Tibial nerve (tissue), 4 donors: ENCODE results near the gene ATP2A2. TPM values are rescaled to one million over a fixed set of nuclear protein-coding genes. Genes with fewer than 3 reads are reported as not detected.

Experiments used
- DNase-seq, 2 donors: peaks; one replicate each; pipeline ENCODE4 v3.0.0-alpha.2; 2019; ENCODE audit warnings: low spot score in 2 of 2
- H3K27ac ChIP-seq, 4 donors: fragments of 200-600 bp; sonication (generic) in 3 of 4; one replicate each; pipeline ENCODE4 v1.5.1; 2017 to 2019; ENCODE audit warnings: mild to moderate bottlenecking in 1 of 4
- H3K27me3 ChIP-seq, 2 donors: fragments of 200-600 bp; sonication (generic) in 1 of 2; one replicate each; pipeline versions ENCODE4 v1.5.1 to v1.6.0; 2017 to 2019
- H3K36me3 ChIP-seq, 3 donors: fragments of 200-600 bp; sonication (generic); one replicate each; pipeline ENCODE4 v1.5.1; 2018 to 2019
- H3K4me1 ChIP-seq, 4 donors: fragments of 200-600 bp; sonication (generic) in 3 of 4; one replicate each; pipeline ENCODE4 v1.5.1; 2017 to 2019
- H3K4me3 ChIP-seq, 4 donors: fragments of 200-600 bp; sonication (generic) in 3 of 4; one replicate each; pipeline ENCODE4 v1.5.1; 2017 to 2019; ENCODE audit warnings: mild to moderate bottlenecking in 1 of 4, moderate library complexity in 1 of 4
- H3K9me3 ChIP-seq, 4 donors: fragments of 200-600 bp; sonication (generic) in 3 of 4; one replicate each; pipeline ENCODE4 v1.5.1; 2017 to 2019
- EP300 ChIP-seq, 2 donors: sonication (generic); formaldehyde crosslinking; IDR thresholded peaks; one replicate each; pipeline ENCODE4 v1.6.1; 2017; ENCODE audit warnings: antibody characterized with exemption in 2 of 2, mild to moderate bottlenecking in 1 of 2
- POLR2A ChIP-seq, 2 donors: fragments of 450-650 bp; IDR thresholded peaks; one replicate each; pipeline ENCODE4 v1.6.1; 2017; ENCODE audit warnings: antibody characterized with exemption in 2 of 2, mild to moderate bottlenecking in 2 of 2, moderate library complexity in 2 of 2
- WGBS, 2 donors: methylation state at CpG; one replicate each; pipeline ENCODE4 v1.1.5; 2018; 5-methylcytosine and 5-hydroxymethylcytosine counted together
- total RNA-seq, 4 donors: library from RNA; depleted of rRNA; stranded (reverse); fragments of >200 nt; gene quantifications; one replicate each; pipeline ENCODE4 v1.1.0, GENCODE V29; 2016
- TF ChIP-seq, protein P1 (sequence below), 5 experiments: fragments of 200-600 bp in 3 of 5; fragments of 450-650 bp in 2 of 5; sonication (generic) in 3 of 5; IDR thresholded peaks; one replicate each; pipeline ENCODE4 v1.5.1; 2016 to 2019; ENCODE audit warnings: antibody characterized with exemption in 5 of 5, mild to moderate bottlenecking in 3 of 5, moderate library complexity in 2 of 5

Gene ATP2A2
- total RNA-seq, 4 donors from 2014 or later = 77.8 to 106 (median 90.1) TPM

DNA sequence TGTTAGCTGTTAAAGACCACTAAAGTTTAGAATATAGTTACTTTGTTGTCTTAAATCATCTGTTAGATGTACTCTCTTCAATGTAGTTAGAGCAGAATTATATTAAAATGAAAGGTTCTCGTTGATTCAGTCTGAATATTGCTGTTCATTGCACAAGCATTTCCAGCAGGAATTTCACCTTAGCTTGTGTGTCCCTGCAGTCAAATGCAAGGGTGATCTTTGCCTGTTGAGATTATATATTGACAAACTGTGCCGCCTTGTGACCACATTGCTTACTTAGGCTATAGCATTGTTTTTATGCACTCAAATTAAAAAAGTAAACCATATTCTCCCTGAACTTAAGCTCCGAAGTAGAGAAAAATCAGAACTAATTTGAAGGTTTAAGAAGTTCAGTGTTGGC, 39.5 kb downstream of the ATP2A2 start:
- no peaks in the 10 kb centered on the region for H3K9me3 ChIP-seq
- H3K4me3 ChIP-seq = no peak overlapping the region
- H3K36me3 ChIP-seq = peaks cover 0 to 35% (median 0%) of the 10 kb centered on the region in 3 donors
- WGBS, 2 donors = 87 to 92% methylated on average over 3 of the region's 3 CpGs
- no peaks in the 10 kb centered on the region for H3K27me3 ChIP-seq
- H3K27ac ChIP-seq = no peak overlapping the region
- TF ChIP-seq EP300 (IDR thresholded peaks at IDR 0.05) (no peak), POLR2A (IDR thresholded peaks at IDR 0.05) (no peak)
- TF ChIP-seq, protein P1, sequence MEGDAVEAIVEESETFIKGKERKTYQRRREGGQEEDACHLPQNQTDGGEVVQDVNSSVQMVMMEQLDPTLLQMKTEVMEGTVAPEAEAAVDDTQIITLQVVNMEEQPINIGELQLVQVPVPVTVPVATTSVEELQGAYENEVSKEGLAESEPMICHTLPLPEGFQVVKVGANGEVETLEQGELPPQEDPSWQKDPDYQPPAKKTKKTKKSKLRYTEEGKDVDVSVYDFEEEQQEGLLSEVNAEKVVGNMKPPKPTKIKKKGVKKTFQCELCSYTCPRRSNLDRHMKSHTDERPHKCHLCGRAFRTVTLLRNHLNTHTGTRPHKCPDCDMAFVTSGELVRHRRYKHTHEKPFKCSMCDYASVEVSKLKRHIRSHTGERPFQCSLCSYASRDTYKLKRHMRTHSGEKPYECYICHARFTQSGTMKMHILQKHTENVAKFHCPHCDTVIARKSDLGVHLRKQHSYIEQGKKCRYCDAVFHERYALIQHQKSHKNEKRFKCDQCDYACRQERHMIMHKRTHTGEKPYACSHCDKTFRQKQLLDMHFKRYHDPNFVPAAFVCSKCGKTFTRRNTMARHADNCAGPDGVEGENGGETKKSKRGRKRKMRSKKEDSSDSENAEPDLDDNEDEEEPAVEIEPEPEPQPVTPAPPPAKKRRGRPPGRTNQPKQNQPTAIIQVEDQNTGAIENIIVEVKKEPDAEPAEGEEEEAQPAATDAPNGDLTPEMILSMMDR (IDR thresholded peaks at IDR 0.05) = no peak
- peaks cover 0 to 32% (median 15%) of the 10 kb centered on the region in 4 donors for H3K4me1 ChIP-seq
- DNase-seq = no peak

DNA sequence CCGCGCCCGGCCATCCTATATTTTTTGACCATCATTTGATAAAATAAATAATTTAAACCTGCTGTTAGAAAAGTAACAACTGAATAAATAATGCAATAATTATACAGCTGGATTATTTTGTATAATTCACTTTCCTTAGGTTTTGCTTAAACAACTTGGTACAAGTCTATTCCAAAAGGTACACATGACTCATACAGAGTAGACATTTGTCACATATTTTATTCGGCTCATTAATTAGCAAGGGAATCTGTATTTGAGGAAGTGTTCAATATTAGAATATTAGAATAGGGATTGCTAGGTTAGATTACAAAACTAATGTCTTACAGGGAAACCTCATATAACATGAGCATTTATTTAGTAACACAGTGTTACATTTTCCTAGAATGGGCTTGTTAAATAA, 48.7 kb downstream of the ATP2A2 start:
- H3K27ac ChIP-seq = no peak overlapping the region
- no peak overlapping the region for H3K4me3 ChIP-seq
- no peaks in the 10 kb centered on the region for H3K9me3 ChIP-seq
- no peak for DNase-seq
- H3K4me1 ChIP-seq = peaks cover 0 to 14% (median 0%) of the 10 kb centered on the region in 4 donors
- WGBS, 2 donors = 92 to 93% methylated on average over 4 of the region's 4 CpGs
- no peak for TF ChIP-seq EP300 (IDR thresholded peaks at IDR 0.05)
- TF ChIP-seq, protein P1 (IDR thresholded peaks at IDR 0.05) = no peak
- TF ChIP-seq POLR2A (IDR thresholded peaks at IDR 0.05) = no peak
- H3K27me3 ChIP-seq = no peaks in the 10 kb centered on the region
- H3K36me3 ChIP-seq = peaks cover 0 to 89% (median 32%) of the 10 kb centered on the region in 3 donors

DNA sequence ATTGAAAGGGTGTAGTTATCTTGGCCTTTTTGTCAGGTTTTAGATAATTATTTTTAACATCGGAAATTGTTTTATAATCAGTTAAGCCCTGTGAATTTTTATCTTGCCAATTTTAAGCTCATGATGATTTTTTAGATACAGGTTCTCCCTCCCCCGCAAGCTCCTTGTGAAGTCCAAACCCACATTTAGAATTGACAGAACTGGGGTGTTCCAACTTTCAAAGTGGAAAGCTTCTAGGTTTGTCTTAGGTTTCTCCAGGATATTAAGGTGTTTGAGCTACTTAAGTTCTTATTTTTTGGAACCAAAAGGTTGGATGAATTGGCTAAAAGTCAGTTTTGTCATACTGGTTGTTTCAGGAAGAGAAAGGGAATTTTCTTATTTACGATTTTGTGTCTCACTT, 49.1 kb downstream of the ATP2A2 start:
- Histone ChIP-seq H3K27ac (no peak overlapping the region), H3K9me3 (no peaks in the 10 kb centered on the region), H3K4me1 (peaks cover 0 to 14% (median 0%) of the 10 kb centered on the region in 4 donors), H3K4me3 (no peak overlapping the region), H3K36me3 (peaks cover 0 to 90% (median 36%) of the 10 kb centered on the region in 3 donors), H3K27me3 (no peaks in the 10 kb centered on the region)
- DNase-seq = no peak
- TF ChIP-seq, protein P1 (IDR thresholded peaks at IDR 0.05) = no peak
- TF ChIP-seq EP300 (IDR thresholded peaks at IDR 0.05) = no peak
- TF ChIP-seq POLR2A (IDR thresholded peaks at IDR 0.05) = no peak
- 75 to 79% methylated on average over 3 of the region's 3 CpGs for WGBS, 2 donors

DNA sequence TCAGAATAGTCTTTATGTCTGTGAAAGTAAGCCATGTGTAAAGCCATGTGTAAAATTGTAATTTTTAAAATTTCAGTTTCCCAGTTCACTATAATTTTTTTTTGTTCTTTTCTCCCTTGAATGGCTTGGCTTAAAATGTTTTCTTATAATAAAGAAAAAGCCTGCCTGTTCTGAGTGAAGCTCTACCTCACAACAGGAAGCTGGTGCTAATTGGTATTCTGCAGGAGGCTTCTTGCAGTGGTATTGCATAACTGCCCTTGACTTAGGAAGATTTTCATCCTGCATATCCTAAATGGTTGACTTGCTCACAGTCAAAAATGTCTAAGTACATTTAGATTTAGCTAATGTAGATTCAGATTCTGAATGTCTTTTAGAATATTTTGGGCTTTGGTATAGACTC, 49.5 kb downstream of the ATP2A2 start:
- TF ChIP-seq, protein P1 (IDR thresholded peaks at IDR 0.05) = no peak
- TF ChIP-seq POLR2A (IDR thresholded peaks at IDR 0.05) (no peak), EP300 (IDR thresholded peaks at IDR 0.05) (no peak)
- peaks cover 0 to 14% (median 0%) of the 10 kb centered on the region in 4 donors for H3K4me1 ChIP-seq
- no peak overlapping the region for H3K4me3 ChIP-seq
- H3K27ac ChIP-seq = no peak overlapping the region
- no peak for DNase-seq
- H3K27me3 ChIP-seq = no peaks in the 10 kb centered on the region
- no peaks in the 10 kb centered on the region for H3K9me3 ChIP-seq
- H3K36me3 ChIP-seq = peaks cover 0 to 90% (median 38%) of the 10 kb centered on the region in 3 donors

DNA sequence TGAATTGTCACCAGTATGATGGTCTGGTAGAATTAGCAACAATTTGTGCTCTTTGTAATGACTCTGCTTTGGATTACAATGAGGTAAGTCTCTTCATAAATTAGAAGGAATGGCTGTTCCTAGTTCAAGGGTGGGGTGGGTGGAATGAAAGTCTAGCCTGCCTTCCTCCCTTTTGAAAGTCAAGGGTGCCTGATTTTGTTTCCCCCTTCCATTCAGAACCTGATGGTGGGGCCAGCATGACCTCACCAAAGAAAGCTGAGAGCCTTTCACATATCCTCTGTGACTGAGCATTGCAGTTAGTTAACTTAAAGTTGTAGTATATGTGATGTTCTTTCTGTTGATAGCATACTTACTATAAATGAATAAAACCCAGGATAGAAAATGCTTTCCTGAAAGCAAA, 52.2 kb downstream of the ATP2A2 start:
- Histone ChIP-seq H3K27ac (no peak overlapping the region), H3K9me3 (no peaks in the 10 kb centered on the region), H3K4me3 (no peak overlapping the region), H3K4me1 (peaks cover 0 to 14% (median 0%) of the 10 kb centered on the region in 4 donors), H3K36me3 (peaks cover 0 to 90% (median 44%) of the 10 kb centered on the region in 3 donors), H3K27me3 (no peaks in the 10 kb centered on the region)
- TF ChIP-seq EP300 (IDR thresholded peaks at IDR 0.05) (no peak), POLR2A (IDR thresholded peaks at IDR 0.05) (no peak)
- TF ChIP-seq, protein P1 (IDR thresholded peaks at IDR 0.05) = no peak
- no peak for DNase-seq
